Vagina (tissue), 2 donors: ENCODE measurements around the gene TXNRD1. TPM values are rescaled to one million over a fixed set of nuclear protein-coding genes. Genes with fewer than 3 reads are reported as not detected.

ENCODE experiments used
- DNase-seq, 2 donors: peaks; one replicate each; pipeline ENCODE4 v3.0.0-alpha.2; 2017; ENCODE audit errors: extremely low spot score in 2 of 2
- H3K27ac ChIP-seq: fragments of 200-600 bp; sonication (generic); one replicate; pipeline ENCODE4 v1.5.1; 2019
- H3K27me3 ChIP-seq: fragments of 200-600 bp; sonication (generic); one replicate; pipeline ENCODE4 v1.5.1; 2019
- H3K36me3 ChIP-seq, 2 donors: fragments of 200-600 bp; sonication (generic); one replicate each; pipeline ENCODE4 v1.5.1; 2017 to 2019
- H3K4me1 ChIP-seq: fragments of 200-600 bp; sonication (generic); one replicate; pipeline ENCODE4 v1.5.1; 2019
- H3K4me3 ChIP-seq, 2 donors: fragments of 200-600 bp; sonication (generic); 1 replicate in 1 of 2; 2 replicates in 1 of 2; pipeline ENCODE4 v1.5.1; 2016 to 2019
- H3K9me3 ChIP-seq: fragments of 200-600 bp; sonication (generic); one replicate; pipeline ENCODE4 v1.5.1; 2019
- CTCF ChIP-seq, 3 experiments: fragments of 450-650 bp in 2 of 3; fragments of 200-600 bp in 1 of 3; sonication (generic) in 1 of 3; IDR thresholded peaks; one replicate each; pipeline ENCODE4 v1.5.1; 2017 to 2019; ENCODE audit warnings: antibody characterized with exemption in 3 of 3, mild to moderate bottlenecking in 2 of 3, moderate library complexity in 2 of 3
- POLR2A ChIP-seq, 2 donors: fragments of 450-650 bp; IDR thresholded peaks; one replicate each; pipeline ENCODE4 v1.6.1; 2017; ENCODE audit warnings: antibody characterized with exemption in 2 of 2, mild to moderate bottlenecking in 2 of 2, moderate library complexity in 2 of 2
- POLR2AphosphoS5 ChIP-seq, 2 donors: sonication (generic); formaldehyde crosslinking; IDR thresholded peaks; one replicate each; pipeline ENCODE4 v1.9.0; 2017; ENCODE audit warnings: antibody characterized with exemption in 2 of 2, mild to moderate bottlenecking in 2 of 2, low read depth in 1 of 2; ENCODE audit not compliant: insufficient read depth in 1 of 2
- intact Hi-C: fragments of 100-400 bp; cut with DNase I; formaldehyde crosslinking; loops from one replicate; pipeline ENCODE4 v1.15.1; 2023
- total RNA-seq: library from RNA; depleted of rRNA; stranded (reverse); fragments of >200 nt; gene quantifications from one replicate; pipeline ENCODE4 v1.2.3, GENCODE V29; 2016

Gene TXNRD1
- total RNA-seq, 1 donor from 2014 or later, result 144 TPM

- no peak for DNase-seq
- Histone ChIP-seq H3K36me3 (no peaks in the 10 kb centered on the region), H3K4me3 (no peak overlapping the region), H3K27me3 (no peaks in the 10 kb centered on the region), H3K9me3 (no peaks in the 10 kb centered on the region), H3K27ac (peak overlapping the region; percentile 67), H3K4me1 (peaks cover 57% of the 10 kb centered on the region)
- intact Hi-C loops, result no loop called here
- no peak for TF ChIP-seq CTCF (IDR thresholded peaks at IDR 0.05)
- no peak for TF ChIP-seq POLR2AphosphoS5 (IDR thresholded peaks at IDR 0.05; ENCODE audit: insufficient read depth in 1 of 2, low read depth in 1 of 2)
- TF ChIP-seq POLR2A (IDR thresholded peaks at IDR 0.05), result no peak
Measured at GRCh38 chr12:104177336-104177662, 38.3 kb upstream of the TXNRD1 start.

- peak in 1 of 2 donors; percentile 99 for DNase-seq
- Histone ChIP-seq H3K36me3 (no peaks in the 10 kb centered on the region), H3K27me3 (no peaks in the 10 kb centered on the region), H3K4me1 (peaks cover 61% of the 10 kb centered on the region), H3K9me3 (no peaks in the 10 kb centered on the region), H3K27ac (peak overlapping the region; percentile 83), H3K4me3 (no peak overlapping the region)
- intact Hi-C loops, result no loop called here
- TF ChIP-seq CTCF (IDR thresholded peaks at IDR 0.05) (no peak), POLR2AphosphoS5 (IDR thresholded peaks at IDR 0.05; ENCODE audit: insufficient read depth in 1 of 2, low read depth in 1 of 2) (peak; percentile 90 to 97)
Measured at GRCh38 chr12:104177663-104178501, 37.7 kb upstream of the TXNRD1 start.

GRCh38 chr12:104180374-104180773, 35.2 kb upstream of the TXNRD1 start:
- H3K27ac ChIP-seq, result peak overlapping the region; percentile 83

GRCh38 chr12:104181313-104181712, 34.3 kb upstream of the TXNRD1 start:
- no peaks in the 10 kb centered on the region for H3K36me3 ChIP-seq
- DNase-seq, result peak in 1 of 2 donors; percentile 46
- no peaks in the 10 kb centered on the region for H3K27me3 ChIP-seq
- TF ChIP-seq POLR2A (IDR thresholded peaks at IDR 0.05) (no peak), POLR2AphosphoS5 (IDR thresholded peaks at IDR 0.05; ENCODE audit: insufficient read depth in 1 of 2, low read depth in 1 of 2) (no peak), CTCF (IDR thresholded peaks at IDR 0.05) (no peak)
- intact Hi-C loops, result no loop called here
- peaks cover 58% of the 10 kb centered on the region for H3K4me1 ChIP-seq
- peak overlapping the region; percentile 83 for H3K27ac ChIP-seq
- H3K9me3 ChIP-seq, result no peaks in the 10 kb centered on the region
- H3K4me3 ChIP-seq, result no peak overlapping the region

More at GRCh38 chr12:104180374-104180773, 35.2 kb upstream of the TXNRD1 start:
- no peaks in the 10 kb centered on the region for H3K27me3 ChIP-seq
- no peak for DNase-seq
- intact Hi-C loops, result no loop called here
- H3K4me1 ChIP-seq, result peaks cover 61% of the 10 kb centered on the region
- TF ChIP-seq CTCF (IDR thresholded peaks at IDR 0.05) (no peak), POLR2A (IDR thresholded peaks at IDR 0.05) (no peak), POLR2AphosphoS5 (IDR thresholded peaks at IDR 0.05; ENCODE audit: insufficient read depth in 1 of 2, low read depth in 1 of 2) (no peak)
- H3K36me3 ChIP-seq, result no peaks in the 10 kb centered on the region
- H3K9me3 ChIP-seq, result no peaks in the 10 kb centered on the region
- H3K4me3 ChIP-seq, result no peak overlapping the region

- H3K27me3 ChIP-seq, result no peaks in the 10 kb centered on the region
- H3K9me3 ChIP-seq, result no peaks in the 10 kb centered on the region
- H3K4me3 ChIP-seq, result no peak overlapping the region
- DNase-seq, result no peak
- TF ChIP-seq POLR2AphosphoS5 (IDR thresholded peaks at IDR 0.05; ENCODE audit: insufficient read depth in 1 of 2, low read depth in 1 of 2) (peak; percentile 42 to 68), CTCF (IDR thresholded peaks at IDR 0.05) (no peak)
- no peaks in the 10 kb centered on the region for H3K36me3 ChIP-seq
- peak overlapping the region; percentile 83 for H3K27ac ChIP-seq
- peaks cover 50% of the 10 kb centered on the region for H3K4me1 ChIP-seq
- intact Hi-C loops, result no loop called here
Measured at GRCh38 chr12:104182144-104182543, 33.4 kb upstream of the TXNRD1 start.
